KMS-11 (cell line): ENCODE data around the gene TNFAIP1.
A peak's percentile ranks its signal among the peaks of the same experiment; 100 is the strongest.

ENCODE experiments used
- H2AFZ ChIP-seq: fragments of 200-600 bp; sonication (generic); 2 replicates; pipeline ENCODE4 v1.6.1; 2016; ENCODE audit warnings: antibody characterized with exemption, mixed run types, low read depth
- H3K27ac ChIP-seq: fragments of 200-600 bp; sonication (generic); 2 replicates; pipeline ENCODE4 v1.6.1; 2016; ENCODE audit warnings: mild to moderate bottlenecking, mixed run types
- H3K27me3 ChIP-seq: fragments of 200-600 bp; sonication (generic); 2 replicates; pipeline ENCODE4 v1.6.1; 2017; ENCODE audit warnings: mild to moderate bottlenecking, low read depth, mixed run types, moderate library complexity; ENCODE audit not compliant: insufficient read depth
- H3K36me3 ChIP-seq: fragments of 200-600 bp; sonication (generic); 2 replicates; pipeline ENCODE4 v1.6.1; 2017; ENCODE audit warnings: mild to moderate bottlenecking, mixed run types; ENCODE audit not compliant: insufficient read depth
- H3K4me1 ChIP-seq: fragments of 200-600 bp; sonication (generic); 2 replicates; pipeline ENCODE4 v1.6.1; 2016; ENCODE audit warnings: mild to moderate bottlenecking, low read depth, mixed run types; ENCODE audit not compliant: poor library complexity, severe bottlenecking
- H3K4me2 ChIP-seq: fragments of 200-600 bp; sonication (generic); 2 replicates; pipeline ENCODE4 v1.7.0; 2016; ENCODE audit warnings: mild to moderate bottlenecking, mixed run types
- H3K4me3 ChIP-seq: fragments of 200-600 bp; sonication (generic); IDR thresholded peaks from 2 replicates; pipeline ENCODE4 v1.6.1; 2017; ENCODE audit warnings: low read depth, low read length, mixed read lengths; ENCODE audit not compliant: insufficient read depth
- H3K79me2 ChIP-seq: fragments of 200-600 bp; sonication (generic); 2 replicates; pipeline ENCODE4 v1.6.1; 2016; ENCODE audit warnings: low read depth, mixed run types; ENCODE audit not compliant: insufficient read depth
- H3K9ac ChIP-seq: fragments of 200-600 bp; sonication (generic); 2 replicates; pipeline ENCODE4 v1.6.1; 2016; ENCODE audit warnings: mild to moderate bottlenecking, mixed run types
- H4K20me1 ChIP-seq: fragments of 200-600 bp; sonication (generic); 2 replicates; pipeline ENCODE4 v1.6.1; 2016; ENCODE audit warnings: mild to moderate bottlenecking, mixed run types; ENCODE audit not compliant: insufficient read depth
- TF ChIP-seq, protein P1 (sequence below): fragments of 200-600 bp; sonication (generic); conservative IDR thresholded peaks from 2 replicates; pipeline ENCODE4 v1.6.1; 2017; ENCODE audit warnings: low read depth, mild to moderate bottlenecking, antibody characterized with exemption, low read length, moderate library complexity, mixed read lengths

TNFAIP1 gene

DNA sequence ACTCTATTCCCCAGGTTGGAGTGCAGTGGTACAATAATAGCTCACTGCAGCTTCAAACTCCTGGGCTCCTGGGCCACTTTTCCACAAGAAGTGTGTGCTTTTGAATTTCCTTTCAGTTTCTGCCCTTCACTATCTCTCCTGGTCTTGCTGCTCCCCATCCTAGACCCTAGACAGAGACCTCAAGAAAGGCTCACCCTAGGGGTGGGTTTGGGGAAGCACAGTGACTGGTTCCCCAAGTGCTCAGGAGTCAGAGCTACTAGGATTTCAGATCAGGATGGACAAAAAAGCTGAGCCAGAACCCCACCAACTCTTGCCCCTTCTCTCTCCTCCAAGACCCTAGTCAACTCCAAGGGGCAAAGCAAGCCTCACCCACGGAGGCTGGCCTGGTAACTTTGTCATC is 31.0 kb downstream of the TNFAIP1 start:
- H3K27ac ChIP-seq = no peak overlapping the region
- no peaks in the 10 kb centered on the region for H4K20me1 ChIP-seq
- no peaks in the 10 kb centered on the region for H3K79me2 ChIP-seq
- no peaks in the 10 kb centered on the region for H3K27me3 ChIP-seq
- no peak overlapping the region for H3K4me2 ChIP-seq
- H2AFZ ChIP-seq = no peak overlapping the region
- H3K9ac ChIP-seq = no peak overlapping the region
- no peaks in the 10 kb centered on the region for H3K36me3 ChIP-seq
- H3K4me3 ChIP-seq = no peak overlapping the region
- TF ChIP-seq, protein P1, sequence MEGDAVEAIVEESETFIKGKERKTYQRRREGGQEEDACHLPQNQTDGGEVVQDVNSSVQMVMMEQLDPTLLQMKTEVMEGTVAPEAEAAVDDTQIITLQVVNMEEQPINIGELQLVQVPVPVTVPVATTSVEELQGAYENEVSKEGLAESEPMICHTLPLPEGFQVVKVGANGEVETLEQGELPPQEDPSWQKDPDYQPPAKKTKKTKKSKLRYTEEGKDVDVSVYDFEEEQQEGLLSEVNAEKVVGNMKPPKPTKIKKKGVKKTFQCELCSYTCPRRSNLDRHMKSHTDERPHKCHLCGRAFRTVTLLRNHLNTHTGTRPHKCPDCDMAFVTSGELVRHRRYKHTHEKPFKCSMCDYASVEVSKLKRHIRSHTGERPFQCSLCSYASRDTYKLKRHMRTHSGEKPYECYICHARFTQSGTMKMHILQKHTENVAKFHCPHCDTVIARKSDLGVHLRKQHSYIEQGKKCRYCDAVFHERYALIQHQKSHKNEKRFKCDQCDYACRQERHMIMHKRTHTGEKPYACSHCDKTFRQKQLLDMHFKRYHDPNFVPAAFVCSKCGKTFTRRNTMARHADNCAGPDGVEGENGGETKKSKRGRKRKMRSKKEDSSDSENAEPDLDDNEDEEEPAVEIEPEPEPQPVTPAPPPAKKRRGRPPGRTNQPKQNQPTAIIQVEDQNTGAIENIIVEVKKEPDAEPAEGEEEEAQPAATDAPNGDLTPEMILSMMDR = peak; percentile 43; the same call in 1 of the 2 replicates
- H3K4me1 ChIP-seq = peaks cover 5% of the 10 kb centered on the region

DNA sequence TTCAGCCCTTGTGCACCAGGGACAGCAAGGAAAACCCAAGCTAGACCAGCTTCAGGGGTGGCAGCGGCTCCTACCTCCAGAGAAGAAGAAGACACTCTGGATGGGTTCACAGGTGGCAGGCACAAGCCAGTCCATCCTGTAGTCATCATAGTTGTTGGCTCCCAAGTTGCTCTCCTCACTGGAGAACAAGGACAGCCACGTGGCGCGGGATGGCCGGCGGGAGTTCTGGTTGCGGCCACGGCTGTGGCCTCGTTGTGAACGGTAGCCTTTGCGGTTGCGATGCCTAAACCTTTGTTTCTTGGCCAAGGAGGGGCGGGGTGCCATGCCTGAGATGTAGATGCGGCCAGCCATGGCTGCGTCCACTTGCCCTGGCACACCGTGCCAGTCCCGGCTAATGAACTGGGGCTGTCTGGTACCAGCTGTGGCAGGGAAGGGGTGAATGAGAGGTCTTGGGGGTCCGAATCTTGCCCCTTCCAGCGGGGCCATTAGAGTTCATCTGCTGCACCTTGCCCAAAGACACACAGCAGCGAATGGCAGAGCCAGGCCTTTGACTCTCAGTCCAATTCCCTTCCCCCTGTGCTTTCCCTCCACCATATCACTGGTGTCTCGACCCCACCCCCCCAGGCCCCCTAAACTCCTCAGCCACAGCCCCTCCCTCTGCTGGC is 32.2 kb downstream of the TNFAIP1 start:
- H3K27me3 ChIP-seq = no peaks in the 10 kb centered on the region
- H3K79me2 ChIP-seq = no peaks in the 10 kb centered on the region
- H3K4me2 ChIP-seq = no peak overlapping the region
- no peaks in the 10 kb centered on the region for H3K36me3 ChIP-seq
- no peak overlapping the region for H2AFZ ChIP-seq
- H3K4me1 ChIP-seq = peaks cover 8% of the 10 kb centered on the region
- H3K27ac ChIP-seq = no peak overlapping the region
- no peak overlapping the region for H3K4me3 ChIP-seq
- no peaks in the 10 kb centered on the region for H4K20me1 ChIP-seq
- H3K9ac ChIP-seq = no peak overlapping the region
- TF ChIP-seq, protein P1 = no peak

DNA sequence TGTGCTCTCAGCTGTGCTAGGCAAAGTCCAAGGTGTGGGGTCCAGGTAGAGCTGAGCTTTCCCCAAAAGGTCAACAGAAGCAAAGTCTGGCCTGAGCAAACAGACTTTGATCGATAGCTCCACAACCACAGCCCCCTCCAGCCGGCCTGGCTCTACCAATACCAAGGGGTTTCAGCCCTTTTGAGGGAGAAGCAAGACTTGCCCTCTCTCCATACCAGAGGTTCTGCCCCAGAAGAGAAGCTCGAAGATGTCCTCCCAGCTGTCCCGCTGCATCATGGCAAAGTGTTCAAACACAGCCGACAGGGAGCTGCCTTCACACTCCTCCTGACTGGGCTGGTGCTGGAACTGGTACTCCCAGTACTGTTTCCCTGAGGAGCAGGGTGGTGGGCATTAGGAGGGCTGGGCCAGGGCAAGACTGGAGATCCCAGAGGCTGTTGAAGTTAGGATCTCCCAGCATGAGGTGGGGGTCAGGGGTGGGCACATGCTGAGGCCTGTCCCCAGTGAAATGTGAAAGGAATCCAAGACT is 32.8 kb downstream of the TNFAIP1 start:
- Histone ChIP-seq H4K20me1 (no peaks in the 10 kb centered on the region), H3K4me1 (peaks cover 14% of the 10 kb centered on the region), H3K4me2 (no peak overlapping the region), H3K36me3 (no peaks in the 10 kb centered on the region), H3K9ac (no peak overlapping the region), H3K4me3 (no peak overlapping the region), H3K79me2 (no peaks in the 10 kb centered on the region), H3K27ac (no peak overlapping the region), H2AFZ (no peak overlapping the region), H3K27me3 (no peaks in the 10 kb centered on the region; the same call in 1 of the 2 replicates)
- TF ChIP-seq, protein P1 = no peak

DNA sequence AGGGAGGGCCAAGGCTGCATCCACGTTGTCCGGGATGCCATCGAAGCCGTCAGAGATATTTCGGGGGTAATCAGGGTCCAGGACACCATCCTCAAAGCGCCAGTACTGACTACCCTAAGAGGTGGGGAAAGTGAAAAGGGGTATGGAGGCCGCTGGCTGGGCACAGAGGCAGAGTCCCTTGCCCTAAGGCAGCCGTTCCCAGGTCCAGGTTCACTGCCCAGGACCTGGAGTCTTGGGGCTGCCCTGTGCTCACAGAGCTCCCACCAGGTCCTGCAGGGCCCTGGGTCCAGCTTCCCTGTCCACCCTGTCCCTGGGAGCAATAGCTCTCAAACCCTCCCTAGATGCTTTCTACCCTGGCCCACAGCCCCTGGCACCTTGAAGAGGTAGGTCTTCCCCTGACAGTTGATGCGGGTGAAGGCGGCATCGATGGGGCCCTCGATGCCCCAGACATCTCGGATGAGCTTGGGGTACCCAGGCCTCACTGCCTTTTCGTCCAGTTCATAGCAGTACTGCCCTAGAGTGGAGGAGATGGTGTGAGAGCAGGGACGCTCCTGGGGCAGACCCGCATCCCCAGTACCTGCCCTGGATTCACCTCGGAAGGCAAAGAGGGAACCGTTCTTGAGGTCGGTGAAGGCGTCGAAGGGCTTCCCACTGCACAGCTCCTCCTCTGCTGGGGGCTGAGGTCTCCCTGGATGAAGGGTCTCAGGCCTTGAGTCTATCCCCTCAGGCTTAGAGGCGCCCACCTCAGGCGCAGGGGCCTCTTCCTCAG is 33.5 kb downstream of the TNFAIP1 start:
- Histone ChIP-seq H3K9ac (no peak overlapping the region), H3K27ac (no peak overlapping the region), H3K4me3 (no peak overlapping the region)

More for the DNA sequence above, 33.5 kb downstream of the TNFAIP1 start:
- Histone ChIP-seq H3K79me2 (no peaks in the 10 kb centered on the region), H3K4me2 (no peak overlapping the region), H4K20me1 (no peaks in the 10 kb centered on the region), H3K4me1 (peaks cover 18% of the 10 kb centered on the region), H2AFZ (no peak overlapping the region), H3K36me3 (no peaks in the 10 kb centered on the region), H3K27me3 (no peaks in the 10 kb centered on the region; the same call in 1 of the 2 replicates)
- TF ChIP-seq, protein P1 = no peak
